Heart right ventricle (tissue), 16 donors: Measurements from ENCODE around the gene DAPK1. TPM values are rescaled to one million over a fixed set of nuclear protein-coding genes. Genes with fewer than 3 reads are reported as not detected.

ENCODE experiments used
- ATAC-seq, 8 donors: fragments of 200-7000 bp; cut with Tn5 transposase; one replicate each; pipeline ENCODE4 v1.9.1; 2020; ENCODE audit warnings: mild to moderate bottlenecking in 8 of 8, moderate library complexity in 8 of 8, moderate number of reproducible peaks in 1 of 8
- DNase-seq, 2 donors: peaks; one replicate each; pipeline ENCODE4 v3.0.0-alpha.2; 2020
- H3K27ac ChIP-seq, 10 donors: fragments of 200-600 bp; sonication (generic) in 2 of 10; one replicate each; pipeline versions ENCODE4 v1.5.0 to v1.8.0; 2020 to 2022; ENCODE audit warnings: mild to moderate bottlenecking in 3 of 10
- H3K27me3 ChIP-seq, 7 donors: fragments of 200-600 bp; one replicate each; pipeline ENCODE4 v1.8.0; 2021 to 2022; ENCODE audit warnings: mild to moderate bottlenecking in 2 of 7
- H3K36me3 ChIP-seq, 9 donors: fragments of 200-600 bp; sonication (generic) in 1 of 9; one replicate each; pipeline versions ENCODE4 v1.5.0 to v1.8.0; 2020 to 2022; ENCODE audit warnings: mild to moderate bottlenecking in 2 of 9
- H3K4me1 ChIP-seq, 9 donors: fragments of 200-600 bp; sonication (generic) in 1 of 9; one replicate each; pipeline versions ENCODE4 v1.5.0 to v1.8.0; 2020 to 2022; ENCODE audit warnings: mild to moderate bottlenecking in 4 of 9
- H3K4me3 ChIP-seq, 10 donors: fragments of 200-600 bp; sonication (generic) in 2 of 10; one replicate each; pipeline versions ENCODE4 v1.5.0 to v1.8.0; 2020 to 2022; ENCODE audit warnings: mild to moderate bottlenecking in 7 of 10, moderate library complexity in 2 of 10
- H3K9me3 ChIP-seq, 11 donors: fragments of 200-600 bp in 10 of 11; sonication (generic) in 2 of 11; one replicate each; pipeline versions ENCODE4 v1.5.0 to v1.8.0; 2013 to 2022; ENCODE audit warnings: mild to moderate bottlenecking in 2 of 11, control low read depth in 1 of 11, moderate library complexity in 1 of 11
- CTCF ChIP-seq, 9 donors: fragments of 200-600 bp; sonication (generic) in 2 of 9; IDR thresholded peaks; one replicate each; pipeline versions ENCODE4 v1.5.0 to v1.8.0; 2021 to 2022; ENCODE audit warnings: antibody characterized with exemption in 9 of 9, mild to moderate bottlenecking in 5 of 9, moderate library complexity in 1 of 9
- WGBS, 2 donors: extraction: QIAGEN DNeasy Blood & Tissue Kit; methylation state at CpG; one replicate each; pipeline ENCODE4 v1.1.7; 2013; ENCODE audit warnings: inconsistent platforms in 1 of 2; 5-methylcytosine and 5-hydroxymethylcytosine counted together
- intact Hi-C, 10 donors: fragments of 100-400 bp; cut with DNase I; formaldehyde crosslinking; loops; one replicate each; pipeline versions ENCODE4 v1.11.1 to v1.14.2; 2022
- polyA plus RNA-seq, 2 donors: library from polyadenylated mRNA; stranded (reverse); fragments of 200-250 nt; gene quantifications; one replicate each; pipeline ENCODE4 v1.2.3, GENCODE V29; 2013
- total RNA-seq, 10 donors: library from RNA; stranded (reverse); fragmentation: NEBNext Ultra II Directional in 3 of 10; extraction: Animal tissue kit (Norgen Biotek cat#: 25700) in 3 of 10; gene quantifications; one replicate each; pipeline versions ENCODE4 v1.2.1 to v1.2.4, GENCODE V29; 2021 to 2023
- donor health status: Arrhythmogenic right ventricular cardiomyopathy.
- donor health status: ischemic (EF 13 %, LVEDD 7.1; RV severe dilation, severe dysfunction).
- donor health status: healthy with polysubstance abuse.
- donor health status: DM: no; HTN: yes; CAD: no.
- donor health status: DM: no; HTN: no; CAD: no.
- donor health status: ischemic (EF 25% LVEDD 6.9; RV normal size, moderate dysfunction).
- donor health status: ischemic (EF 25% LVEDD 5.7; RV mildly dilated, moderate dysfunction).
- donor health status: healthy.
- donor health status: DM: yes; HTN: yes; CAD: no.
- donor health status: Ischemic cardiomyopathy.
- donor health status: ischemic (EF 35%, LVEDD 5.7; RV mildly dilated, moderate dysfunction).
- donor health status: nonischemic (EF 11% LVEDD 7.7; RV severe dilation, severe dysfunction).
- donor health status: DM: yes; HTN: yes; CAD: no.
- donor health status: PGD.
- donor health status: ischemic (EF 29% LVEDD 5.4; RV normal size, mild dysfunction).
- donor health status: nonischemic (EF 23%, LVEDD 6.1; RV moderate dilation, normal function).

DAPK1 gene
- total and polyA plus RNA-seq, 12 donors = 1.1 to 15.5 (median 4.2) TPM

- no peak for TF ChIP-seq CTCF (IDR thresholded peaks at IDR 0.05)
- H3K4me3 ChIP-seq = no peak overlapping the region
- DNase-seq (no peak), ATAC-seq (no peak)
- H3K4me1 ChIP-seq = peaks cover 0 to 14% (median 0%) of the 10 kb centered on the region in 9 donors
- H3K36me3 ChIP-seq = peaks cover 0 to 21% (median 0%) of the 10 kb centered on the region in 9 donors
- 94 to 96% methylated on average over 47 of the region's 47 CpGs for WGBS, 2 donors
- H3K9me3 ChIP-seq = no peaks in the 10 kb centered on the region
- no peak overlapping the region for H3K27ac ChIP-seq
- intact Hi-C loops = loop anchor here in 6 of 10 donors (2.0 to 10.0 kb wide), 6 partner anchors 165 to 1245 kb away; partner anchors contain the start of gene DAPK1 (in 1 of the 6)
- H3K27me3 ChIP-seq = peaks cover 0 to 9% (median 0%) of the 10 kb centered on the region in 7 donors
These were observed 162.1 kb downstream of the DAPK1 start for GRCh38 chr9:87659534-87660419.

- H3K36me3 ChIP-seq = peaks cover 0 to 26% (median 0%) of the 10 kb centered on the region in 9 donors
These were observed 163.6 kb downstream of the DAPK1 start for GRCh38 chr9:87661241-87661640.

GRCh38 chr9:87662808-87663528, 165.3 kb downstream of the DAPK1 start:
- WGBS, 2 donors = 70 to 78% methylated on average over 11 of the region's 11 CpGs
- Histone ChIP-seq H3K36me3 (peaks cover 0 to 23% (median 0%) of the 10 kb centered on the region in 9 donors), H3K27me3 (no peaks in the 10 kb centered on the region), H3K4me3 (no peak overlapping the region), H3K9me3 (peaks cover 0 to 16% (median 8%) of the 10 kb centered on the region in 11 donors), H3K27ac (no peak overlapping the region), H3K4me1 (peaks cover 0 to 3% (median 0%) of the 10 kb centered on the region in 9 donors)
- TF ChIP-seq CTCF (IDR thresholded peaks at IDR 0.05) = peak; percentile 53 to 91 (median 73)
- DNase-seq (peak; percentile 78 to 84), ATAC-seq (peak; percentile 53 to 82 (median 68))
- intact Hi-C loops = loop anchor here in 9 of 10 donors (1.0 to 10.0 kb wide), 7 partner anchors 168 to 1248 kb away; partner anchors contain the start of gene DAPK1 (in 1 of the 9)

More at GRCh38 chr9:87661241-87661640, 163.6 kb downstream of the DAPK1 start:
- DNase-seq (no peak), ATAC-seq (no peak)
- H3K27me3 ChIP-seq = no peaks in the 10 kb centered on the region
- H3K9me3 ChIP-seq = peaks cover 0 to 5% (median 0%) of the 10 kb centered on the region in 11 donors
- intact Hi-C loops = loop anchor here in 6 of 10 donors (2.0 to 10.0 kb wide), 6 partner anchors 166 to 1246 kb away; partner anchors contain the start of gene DAPK1 (in 1 of the 6)
- no peak overlapping the region for H3K27ac ChIP-seq
- 92 to 94% methylated on average over 1 of the region's 1 CpG for WGBS, 2 donors
- H3K4me1 ChIP-seq = peaks cover 0 to 14% (median 0%) of the 10 kb centered on the region in 9 donors
- no peak for TF ChIP-seq CTCF (IDR thresholded peaks at IDR 0.05)
- no peak overlapping the region for H3K4me3 ChIP-seq

- 90 to 93% methylated on average over 6 of the region's 6 CpGs for WGBS, 2 donors
- H3K4me3 ChIP-seq = no peak overlapping the region
- DNase-seq (no peak), ATAC-seq (peak in 1 of 8 donors; percentile 38)
- peaks cover 0 to 3% (median 0%) of the 10 kb centered on the region in 9 donors for H3K4me1 ChIP-seq
- no peak overlapping the region for H3K27ac ChIP-seq
- peaks cover 0 to 17% (median 0%) of the 10 kb centered on the region in 9 donors for H3K36me3 ChIP-seq
- intact Hi-C loops = loop anchor here in 9 of 10 donors (1.0 to 10.0 kb wide), 7 partner anchors 169 to 1249 kb away; partner anchors contain the start of gene DAPK1 (in 1 of the 9)
- no peaks in the 10 kb centered on the region for H3K27me3 ChIP-seq
- H3K9me3 ChIP-seq = peaks cover 0 to 16% (median 8%) of the 10 kb centered on the region in 11 donors
- no peak for TF ChIP-seq CTCF (IDR thresholded peaks at IDR 0.05)
These were observed 165.9 kb downstream of the DAPK1 start for GRCh38 chr9:87663556-87663955.
